CD8-positive, alpha-beta memory T cell (primary cell): ENCODE measurements around the gene ZBED5. TPM values are rescaled to one million over a fixed set of nuclear protein-coding genes. Genes with fewer than 3 reads are reported as not detected.

Experiments used
- polyA plus RNA-seq: library from polyadenylated mRNA; unstranded; fragments of 300-500 nt; fragmentation: Illumina TruSeq; gene quantifications from one replicate; pipeline ENCODE4 v1.2.3, GENCODE V29; 2021
- total RNA-seq, 2 experiments: library from RNA; stranded (reverse); gene quantifications; one replicate each; pipeline ENCODE4 v1.2.3, GENCODE V29; 2021

Gene ZBED5
- total and polyA plus RNA-seq, 3 experiments from 2014 or later, result 15.1 to 51.9 (median 45.7) TPM

Other genes starting within 250 kb of the ZBED5 start
- not detected for gene IRAG1, start 164.3 kb downstream of the ZBED5 start, total RNA-seq
- not detected for gene IRAG1, start 164.3 kb downstream of the ZBED5 start, polyA plus RNA-seq
- 10 to 100 TPM; 49.9 to 60.8 TPM for gene CTR9, start 106.8 kb downstream of the ZBED5 start, total RNA-seq
- 57.9 TPM for gene CTR9, start 106.8 kb downstream of the ZBED5 start, polyA plus RNA-seq
- gene EIF4G2, start 49.1 kb downstream of the ZBED5 start, total RNA-seq, result 1,000 to 10,000 TPM; 1,516 to 1,609 TPM
- gene EIF4G2, start 49.1 kb downstream of the ZBED5 start, polyA plus RNA-seq, result 547 TPM